GM18858 (cell line): ENCODE measurements around the gene LDHB.
A peak's percentile ranks its signal among the peaks of the same experiment; 100 is the strongest.
"Not testable (repeated sequence)": the region's sequence is repeated elsewhere in the genome, so short reads cannot be mapped to it uniquely, and the experiment has no call there.

Experiments
- ATAC-seq: cut with Tn5 transposase; IDR thresholded peaks from one replicate; pipeline ENCODE4 v1.9.1; 2021; ENCODE audit not compliant: unreplicated experiment

Gene LDHB

GRCh38 chr12:21614506-21614905 is 43.1 kb downstream of the LDHB start:
- no peak for ATAC-seq

- no peak for ATAC-seq
Observed at GRCh38 chr12:21613931-21614330, 43.7 kb downstream of the LDHB start.

- ATAC-seq: no peak
Observed at GRCh38 chr12:21608196-21608595, 49.4 kb downstream of the LDHB start.

DNA sequence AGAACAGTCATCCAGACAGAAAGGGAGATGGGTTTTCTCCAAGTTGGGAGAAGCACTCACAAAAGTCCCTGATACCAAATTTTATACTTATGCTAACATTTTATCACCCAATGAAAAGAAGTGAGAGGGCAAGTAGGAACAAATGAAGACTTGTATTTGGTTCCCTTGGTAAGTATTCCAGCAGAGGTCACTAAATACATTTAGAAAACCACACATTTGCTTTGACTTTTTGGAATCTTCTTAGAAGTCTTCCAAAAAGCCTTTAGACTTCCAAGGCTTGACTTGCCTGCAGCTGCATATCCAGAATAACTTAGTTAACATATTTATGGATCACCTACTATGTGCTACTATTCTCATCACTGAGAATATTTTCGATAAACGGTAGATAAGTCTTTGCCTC is 49.9 kb downstream of the LDHB start:
- ATAC-seq: no peak

GRCh38 chr12:21606175-21606574 is 51.5 kb downstream of the LDHB start:
- ATAC-seq: no peak

DNA sequence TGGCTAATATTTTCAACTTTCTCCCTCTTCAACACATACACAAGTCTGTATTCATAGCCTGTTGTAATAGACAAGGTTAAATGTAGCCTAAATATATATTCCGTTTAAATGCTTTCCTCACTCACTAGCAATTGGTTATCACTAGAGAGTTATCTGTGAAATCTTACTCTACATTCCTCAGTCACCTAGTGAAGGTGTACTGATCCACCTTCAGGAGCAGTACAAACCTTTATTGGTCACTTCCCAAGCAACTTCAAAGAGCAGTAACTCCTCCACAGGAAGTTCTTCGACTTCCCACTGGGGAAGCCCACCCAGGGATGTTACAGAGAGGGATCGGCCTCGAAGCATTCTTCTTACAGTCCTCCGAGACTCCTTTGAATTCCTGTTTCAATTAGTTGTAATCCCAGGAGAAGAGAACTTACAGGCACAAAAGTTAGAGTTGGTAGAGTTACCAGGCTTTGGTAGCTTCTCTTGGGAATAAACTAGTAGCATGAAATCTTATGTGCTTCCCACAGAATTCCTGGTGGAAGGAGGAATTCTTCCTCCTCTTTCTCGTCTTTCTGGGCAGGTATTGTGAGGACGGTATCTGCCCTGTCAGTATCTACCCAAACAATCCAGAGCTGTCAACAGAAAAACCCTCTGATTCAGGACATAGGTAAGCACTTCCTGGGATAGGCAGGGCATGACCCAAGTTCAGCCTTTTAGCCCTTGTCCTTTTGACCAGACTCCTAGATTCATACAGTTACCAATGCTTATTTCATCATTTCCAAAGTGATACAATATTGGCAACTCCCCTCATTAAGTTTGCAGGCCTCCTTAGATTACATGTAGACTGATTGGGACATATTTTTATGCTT is 53.2 kb downstream of the LDHB start, which contains the start of gene GYS2:
TSS of gene GYS2 (minus strand) at position 603 of the 857 bp plus-strand sequence. CDS start at position 348, 255 bp downstream.
- ATAC-seq: no peak

DNA sequence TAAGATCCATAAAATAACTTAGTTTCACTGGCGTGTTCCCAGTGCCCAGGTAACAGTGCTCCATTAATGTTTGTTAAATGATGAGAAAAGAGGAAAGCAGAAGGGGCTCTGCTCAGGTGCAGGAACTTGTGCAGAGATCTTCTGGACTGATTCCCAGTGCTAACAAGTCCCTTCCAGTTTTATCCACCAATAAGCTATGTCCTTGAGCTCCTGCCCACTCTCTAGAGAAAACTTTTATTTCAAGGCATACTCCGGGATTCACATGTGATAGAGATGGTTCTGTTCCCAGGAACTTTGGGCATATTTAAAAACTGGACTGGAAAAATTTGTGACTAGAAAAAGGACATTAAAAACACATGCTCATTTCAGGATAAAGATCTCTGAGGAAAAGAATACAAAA is 54.9 kb downstream of the LDHB start:
- no peak for ATAC-seq

DNA sequence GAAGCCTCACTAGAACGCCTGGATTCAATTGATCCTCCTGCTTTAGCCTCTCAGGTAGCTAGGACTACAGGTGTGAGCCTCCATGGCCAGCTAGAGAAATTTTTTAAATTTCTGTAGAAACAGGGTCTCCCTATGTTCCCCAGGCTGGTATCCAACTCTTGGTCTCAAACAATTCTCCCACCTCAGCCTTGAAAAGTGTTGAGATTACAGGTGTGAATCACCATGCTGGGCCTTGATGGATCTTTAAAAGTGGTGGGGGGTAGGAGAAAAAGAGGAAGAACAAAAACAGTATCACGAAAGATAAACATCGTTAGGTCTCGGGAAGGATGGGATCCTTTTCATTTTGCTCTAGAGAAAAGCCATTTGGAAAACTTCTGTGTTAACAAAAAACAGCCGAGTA is 57.4 kb downstream of the LDHB start:
- ATAC-seq: no peak

GRCh38 chr12:21599143-21599999 is 58.3 kb downstream of the LDHB start:
- peak; percentile 75 for ATAC-seq

GRCh38 chr12:21598651-21599050 is 59.0 kb downstream of the LDHB start:
- no peak for ATAC-seq

- ATAC-seq: not testable (repeated sequence)
Observed at GRCh38 chr12:21595356-21595755, 62.3 kb downstream of the LDHB start.

DNA sequence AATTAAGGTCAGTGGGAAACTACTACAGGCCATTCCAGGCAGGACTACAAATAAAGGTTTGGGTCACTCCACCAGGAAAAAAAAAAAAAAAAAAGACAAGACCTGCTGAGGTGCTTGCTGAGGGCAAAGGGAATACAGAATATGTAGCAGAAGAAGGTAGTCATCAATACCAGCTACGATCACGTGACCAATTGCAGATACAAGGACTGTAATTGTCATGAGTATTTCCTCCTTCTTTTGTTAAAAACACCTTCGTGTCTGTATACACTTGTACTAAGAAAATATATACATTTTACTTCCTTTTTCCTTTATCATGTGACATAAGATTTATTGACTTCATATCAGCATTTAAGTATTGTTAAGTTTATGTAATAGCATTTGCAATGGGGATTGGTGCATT is 72.2 kb downstream of the LDHB start:
- ATAC-seq: no peak
